ENCODE data around the gene SIPA1L2.

Gene SIPA1L2

GRCh38 chr1:232655028-232655745, 25.3 kb upstream of the SIPA1L2 start (continued):
- TF ChIP-seq PATZ1 (tag by site-specific recombination; IDR thresholded peaks at IDR 0.05) (peak; percentile 34; the same call in 1 of the 2 replicates), TCF7L2 (IDR thresholded peaks at IDR 0.05; ENCODE audit: borderline replicate concordance, low read depth, low read length) (peak; percentile 65; the same call in 1 of the 2 replicates), ZNF10 (tag by site-specific recombination; IDR thresholded peaks at IDR 0.05) (no peak), PBX3 (CRISPR knock-in tag; IDR thresholded peaks at IDR 0.05) (no peak), ZNF398 (tag by site-specific recombination; IDR thresholded peaks at IDR 0.05) (0 out of 2 replicates have a peak, but pooled peaks have one; percentile 35), ZNF174 (tag by site-specific recombination; IDR thresholded peaks at IDR 0.05) (no peak), ZNF2 (tag by site-specific recombination; IDR thresholded peaks at IDR 0.05) (no peak), ZNF792 (tag by site-specific recombination; IDR thresholded peaks at IDR 0.05) (no peak), PRDM10 (tag by site-specific recombination; IDR thresholded peaks at IDR 0.05) (0 out of 2 replicates have a peak, but pooled peaks have one; percentile 13), YY1 (tag by site-specific recombination; IDR thresholded peaks at IDR 0.05) (no peak), ZNF449 (tag by site-specific recombination; IDR thresholded peaks at IDR 0.05) (no peak), KLF8 (tag by site-specific recombination; IDR thresholded peaks at IDR 0.05) (peak; percentile 26; the same call in 1 of the 2 replicates), ZNF18 (tag by site-specific recombination; IDR thresholded peaks at IDR 0.05) (no peak), ZNF335 (tag by site-specific recombination; conservative IDR thresholded peaks at IDR 0.05) (0 out of 2 replicates have a peak, but pooled peaks have one; percentile 6), OSR2 (tag by site-specific recombination; IDR thresholded peaks at IDR 0.05) (0 out of 2 replicates have a peak, but pooled peaks have one; percentile 28), ZNF621 (tag by site-specific recombination; IDR thresholded peaks at IDR 0.05) (no peak)

Data from HEK293 (cell line).